C1 segment of cervical spinal cord (tissue), 14 donors: ENCODE results near the gene LSP1.
A peak's percentile ranks its signal among the peaks of the same experiment; 100 is the strongest.

Experiments
- DNase-seq, 14 donors: peaks; one replicate each; lab custom pipeline; 2025; lab: John Stamatoyannopoulos, UW

Gene LSP1

DNA sequence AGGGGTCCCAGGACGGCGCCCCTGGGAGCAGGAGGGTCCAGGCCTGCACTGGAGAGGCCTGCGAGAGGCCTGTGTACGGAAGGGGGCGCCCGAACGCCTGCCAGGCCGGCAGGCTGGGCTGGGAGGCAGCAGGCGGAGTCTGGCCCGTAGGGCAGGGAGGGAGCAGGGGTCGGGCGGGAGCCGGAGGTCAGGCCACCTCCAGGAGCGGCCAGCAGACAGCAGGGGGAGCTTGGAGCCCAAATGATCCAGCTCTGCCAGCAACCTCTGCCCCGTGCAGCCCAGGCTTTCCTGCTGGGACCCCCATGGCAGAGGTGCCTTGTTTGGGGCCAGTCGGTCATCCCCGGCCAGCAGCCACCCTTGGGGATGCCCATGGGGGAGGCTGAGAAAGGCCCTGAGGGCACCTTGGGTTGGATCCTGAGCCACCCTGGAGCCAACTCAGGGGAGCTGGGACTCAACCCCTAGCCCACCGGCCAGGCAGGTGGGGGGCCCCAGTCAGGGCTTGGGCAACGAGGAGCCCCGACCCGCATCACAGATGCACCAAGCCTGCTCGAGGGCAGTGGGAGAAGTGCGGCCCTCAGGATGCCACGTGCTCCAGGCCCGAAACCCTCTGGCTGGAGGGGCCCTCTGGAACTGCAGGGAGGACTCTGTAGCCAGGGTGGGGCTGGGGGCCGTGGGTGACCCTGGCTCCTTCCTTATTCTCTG is 27.7 kb upstream of the LSP1 start:
- DNase-seq = no peak

- no peak for DNase-seq
Measured at GRCh38 chr11:1825785-1826451, 27.0 kb upstream of the LSP1 start.

GRCh38 chr11:1826552-1827094 is 26.3 kb upstream of the LSP1 start:
- DNase-seq = peak in 2 of 14 donors; percentile 20 to 84

- DNase-seq = peak in 5 of 14 donors; percentile 17 to 79 (median 41)
Measured at GRCh38 chr11:1827095-1827813, 25.6 kb upstream of the LSP1 start.

- DNase-seq = no peak
Measured at GRCh38 chr11:1827931-1828330, 25.0 kb upstream of the LSP1 start.

DNA sequence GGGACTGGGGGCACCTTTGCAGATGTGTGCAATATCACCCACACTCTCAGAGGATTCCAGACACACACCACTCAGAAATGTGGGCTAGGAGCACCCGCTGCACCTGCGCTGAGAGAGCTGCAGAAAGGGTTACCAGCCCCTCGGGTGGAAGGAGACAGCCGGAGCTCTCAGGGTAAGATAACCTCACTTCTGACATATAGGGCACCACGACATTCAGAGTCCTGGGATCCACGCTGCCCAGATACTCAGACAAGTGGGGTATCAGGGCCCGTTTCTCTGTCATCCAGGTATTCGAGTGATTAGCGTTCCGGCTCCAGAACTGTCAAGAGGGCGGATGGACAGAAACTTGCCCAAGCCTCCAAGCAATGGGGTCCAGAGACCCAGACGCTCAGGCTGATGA is 24.3 kb upstream of the LSP1 start:
- no peak for DNase-seq

DNA sequence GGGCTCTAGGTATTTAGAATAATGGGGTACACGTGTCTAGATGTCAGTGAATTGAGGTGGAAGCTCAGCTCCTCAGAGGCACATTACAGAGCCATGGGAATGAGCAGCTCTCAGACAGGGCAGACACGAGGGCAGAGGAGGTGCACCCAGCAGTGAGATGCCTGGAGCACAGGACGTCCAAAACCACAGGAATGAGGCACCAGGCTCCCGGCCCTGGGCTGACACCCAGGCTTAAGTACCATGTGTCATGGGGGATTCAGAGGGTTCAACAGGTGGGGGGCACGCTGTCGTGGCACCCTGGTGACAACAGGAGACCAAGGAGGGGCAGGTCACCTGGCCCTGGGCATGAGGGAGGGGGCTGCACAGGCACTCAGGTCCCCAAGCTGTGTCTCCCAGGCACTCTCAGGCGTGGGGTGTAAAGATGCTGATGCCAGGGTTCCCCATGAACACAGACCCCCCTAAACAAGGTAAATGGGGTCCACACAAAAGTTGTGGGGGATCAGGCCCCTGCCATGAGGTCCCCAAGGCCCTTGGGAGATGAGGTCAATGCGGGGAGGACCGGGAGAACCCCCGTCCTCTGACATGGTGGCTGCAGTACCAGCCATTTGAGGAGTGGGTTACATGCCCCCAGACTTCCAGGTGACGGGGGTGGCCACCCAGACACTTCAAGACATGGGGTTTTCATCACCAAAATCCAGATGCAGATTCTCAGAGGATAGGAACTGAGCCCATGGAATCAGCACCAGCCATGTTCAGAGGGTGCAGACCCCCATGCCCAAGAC is 23.7 kb upstream of the LSP1 start:
- DNase-seq = no peak

- DNase-seq = no peak
Measured at GRCh38 chr11:1830004-1830321, 22.9 kb upstream of the LSP1 start.

DNA sequence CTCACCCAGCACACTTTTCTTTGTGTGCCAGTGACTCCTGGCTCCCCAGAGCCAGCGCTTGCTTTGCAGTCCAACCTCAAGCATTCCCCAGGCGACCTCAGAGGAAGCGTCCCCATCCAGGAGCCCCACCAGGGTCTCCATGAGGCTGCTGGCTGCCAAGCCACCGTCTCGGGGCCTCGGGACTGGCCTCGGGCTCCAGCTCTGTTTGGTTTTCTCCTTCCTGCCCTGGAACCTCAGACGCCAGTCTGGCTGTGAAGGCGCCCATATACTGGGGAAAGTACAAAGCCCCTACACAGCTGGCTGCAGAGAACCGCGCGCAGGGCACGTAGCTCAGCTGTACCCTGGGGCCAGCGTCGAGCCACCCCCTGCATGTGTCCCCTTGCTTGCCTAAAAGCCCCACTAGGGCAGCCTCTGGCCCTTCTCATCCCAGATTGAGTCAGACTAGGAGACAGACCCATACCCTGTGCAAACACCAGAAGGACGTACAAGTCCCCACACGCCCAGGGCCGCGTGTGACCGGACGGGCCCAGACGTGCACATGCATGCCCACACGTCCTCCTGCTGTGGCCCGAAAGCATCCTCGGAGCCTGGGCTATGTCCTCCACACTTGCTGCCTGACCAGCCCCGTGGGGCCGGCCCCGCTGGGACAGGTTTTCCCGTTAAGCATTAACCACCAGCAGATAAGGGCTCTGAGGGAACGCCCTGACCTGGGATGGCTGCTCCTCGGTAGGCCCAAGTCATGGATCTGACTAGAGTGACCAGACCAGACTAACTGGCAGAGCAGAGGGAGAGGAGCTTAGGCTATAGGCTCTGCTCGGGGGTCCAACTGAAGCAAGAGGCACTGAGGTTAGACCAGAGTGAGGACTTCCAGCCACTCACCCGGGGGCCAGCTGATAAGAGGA is 22.3 kb upstream of the LSP1 start:
- DNase-seq = no peak

GRCh38 chr11:1831338-1832210 is 21.3 kb upstream of the LSP1 start:
- DNase-seq = no peak

DNA sequence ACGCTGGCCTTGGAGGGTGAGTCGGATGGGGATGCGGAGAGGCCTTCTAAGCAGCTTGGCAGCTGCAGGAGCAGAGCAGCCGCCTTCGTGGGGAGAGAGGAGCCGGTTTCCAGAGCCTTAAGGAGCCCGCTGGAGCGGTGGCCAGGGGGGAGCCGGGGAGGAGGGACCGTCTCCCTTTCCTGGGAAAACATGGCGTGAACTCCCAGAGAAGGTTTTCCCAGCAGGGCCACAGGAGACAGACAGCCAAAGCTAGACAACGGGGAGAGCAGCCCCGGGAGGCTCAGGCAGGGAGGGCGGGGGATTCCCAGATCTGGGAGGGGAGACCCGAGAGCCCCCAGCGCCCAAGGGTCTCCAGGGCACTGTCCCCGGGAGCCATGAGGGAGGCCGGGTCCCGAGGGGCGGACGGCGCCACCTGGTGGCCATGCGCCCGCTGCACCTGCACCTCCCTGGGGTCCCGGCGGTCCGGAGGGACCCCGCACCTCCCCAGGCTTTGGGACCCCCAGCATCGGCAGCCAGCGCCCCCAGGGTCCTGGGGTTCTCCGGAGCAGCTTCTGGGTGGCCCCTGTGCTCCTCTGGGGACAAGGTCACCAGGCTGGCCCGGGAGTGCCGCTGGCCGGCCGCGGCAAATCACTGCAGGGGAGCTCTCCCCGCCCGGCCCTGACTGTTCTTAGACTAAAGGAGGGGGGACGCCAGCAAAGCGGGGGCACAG is 20.5 kb upstream of the LSP1 start:
- peak in 11 of 14 donors; percentile 46 to 76 (median 54) for DNase-seq

- no peak for DNase-seq
Measured at GRCh38 chr11:1832920-1833295, 20.0 kb upstream of the LSP1 start.

DNA sequence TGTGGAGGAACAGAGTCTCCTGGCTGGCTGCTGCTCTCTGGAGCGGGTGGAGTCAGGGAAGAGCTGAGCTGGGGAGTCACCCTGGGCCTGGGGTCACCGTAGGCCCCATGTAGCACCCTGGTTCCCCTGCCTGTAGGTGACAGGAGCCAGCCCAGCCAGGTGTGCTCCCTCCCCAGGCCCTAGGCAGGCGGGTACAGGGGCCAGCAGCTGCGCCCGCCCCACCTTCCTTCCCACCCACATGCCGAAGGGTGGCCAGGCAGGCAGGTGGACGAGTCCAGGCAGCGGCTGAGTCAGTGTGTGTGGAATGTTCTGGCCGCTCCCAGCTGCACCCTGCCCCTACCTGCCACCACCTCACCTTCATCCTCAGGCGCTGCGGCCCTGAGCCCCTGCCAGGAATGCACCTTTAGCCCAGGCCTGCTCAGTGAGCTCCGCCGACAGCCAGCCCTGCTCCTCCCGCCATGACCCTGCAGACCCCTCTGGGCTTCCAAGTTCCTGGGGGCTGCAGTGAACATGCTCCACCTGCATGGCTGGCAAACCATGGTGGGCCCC is 18.7 kb upstream of the LSP1 start:
- no peak for DNase-seq

- no peak for DNase-seq
Measured at GRCh38 chr11:1834779-1835670, 17.9 kb upstream of the LSP1 start, which contains the start of gene SYT8. Gene SYT8, plus strand, starts transcription at chr11:1834990. Its CDS starts 116 bp downstream, at chr11:1835106.

- no peak for DNase-seq
Measured at GRCh38 chr11:1835671-1836010, 17.2 kb upstream of the LSP1 start.

DNA sequence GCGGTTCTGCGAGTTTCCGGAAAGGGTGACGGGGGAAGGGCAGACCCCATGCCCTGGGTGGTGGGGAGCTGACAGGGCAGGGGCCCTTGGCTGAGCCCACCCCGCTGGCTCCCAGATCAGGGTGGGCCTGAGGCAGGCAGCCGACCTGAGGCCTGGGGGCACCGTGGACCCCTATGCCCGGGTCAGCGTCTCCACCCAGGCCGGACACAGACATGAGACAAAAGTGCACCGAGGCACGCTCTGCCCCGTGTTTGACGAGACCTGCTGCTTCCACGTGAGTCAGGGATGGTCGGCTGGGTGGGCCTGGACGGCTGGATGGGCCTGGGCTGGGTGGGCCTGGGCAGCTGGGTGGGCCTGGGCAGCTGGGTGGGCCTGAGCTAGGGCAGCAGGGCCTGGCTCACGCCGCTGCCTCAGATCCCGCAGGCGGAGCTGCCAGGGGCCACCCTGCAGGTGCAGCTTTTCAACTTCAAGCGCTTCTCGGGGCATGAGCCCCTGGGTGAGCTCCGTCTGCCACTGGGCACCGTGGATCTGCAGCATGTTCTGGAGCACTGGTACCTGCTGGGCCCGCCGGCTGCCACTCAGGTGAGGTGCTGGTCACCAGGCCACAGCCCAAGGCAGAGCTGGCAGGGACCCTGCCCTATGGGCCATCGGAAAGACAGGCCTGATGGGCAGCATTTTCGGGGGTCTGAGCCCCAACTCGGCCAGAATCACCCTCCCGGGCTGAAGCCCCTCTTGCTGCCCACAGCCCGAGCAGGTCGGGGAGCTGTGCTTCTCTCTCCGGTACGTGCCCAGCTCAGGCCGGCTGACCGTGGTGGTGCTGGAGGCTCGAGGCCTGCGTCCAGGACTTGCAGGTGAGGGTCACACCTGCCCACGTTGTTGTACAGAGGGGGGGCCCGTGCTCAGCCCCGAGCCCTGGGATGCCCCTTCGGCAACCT is 16.6 kb upstream of the LSP1 start:
- DNase-seq = peak in 1 of 14 donors; percentile 6
